Adrenal gland (tissue), 12 donors: ENCODE data around the gene CD300E. TPM values are rescaled to one million over a fixed set of nuclear protein-coding genes. Genes with fewer than 3 reads are reported as not detected.

Experiments used
- DNase-seq, 7 donors: peaks; one replicate each; pipeline ENCODE4 v3.0.0-alpha.2; 2019 to 2020
- H3K27ac ChIP-seq, 5 donors: fragments of 200-600 bp; sonication (generic) in 4 of 5; 1 replicate in 3 of 5; 2 replicates in 2 of 5; pipeline versions ENCODE4 v1.5.1 to v1.8.0; 2016 to 2020; ENCODE audit warnings: mild to moderate bottlenecking in 1 of 5
- H3K27me3 ChIP-seq: fragments of 200-600 bp; 2 replicates; pipeline ENCODE4 v1.8.0; 2021
- H3K36me3 ChIP-seq, 2 donors: fragments of 200-600 bp; replicated peaks in 1 of 2; 1 replicate in 1 of 2; 2 replicates in 1 of 2; pipeline versions ENCODE4 v1.5.1 to v1.8.0; 2018 to 2022
- H3K4me1 ChIP-seq, 2 donors: fragments of 200-600 bp; replicated peaks in 1 of 2; 1 replicate in 1 of 2; 2 replicates in 1 of 2; pipeline versions ENCODE4 v1.5.1 to v1.8.0; 2018 to 2021
- H3K4me3 ChIP-seq, 4 donors: fragments of 200-600 bp; sonication (generic) in 3 of 4; one replicate each; pipeline ENCODE4 v1.5.1; 2016 to 2018
- H3K9me3 ChIP-seq, 3 donors: fragments of 200-600 bp; sonication (generic) in 1 of 3; replicated peaks in 1 of 3; 1 replicate in 2 of 3; 2 replicates in 1 of 3; pipeline versions ENCODE4 v1.5.1 to v1.8.0; 2016 to 2021
- CTCF ChIP-seq, 6 experiments: fragments of 450-650 bp in 4 of 6; fragments of 200-600 bp in 2 of 6; sonication (generic) in 1 of 6; IDR thresholded peaks; 1 replicate in 5 of 6; 2 replicates in 1 of 6; pipeline versions ENCODE4 v1.5.1 to v1.8.0; 2016 to 2021; ENCODE audit warnings: antibody characterized with exemption in 6 of 6, mild to moderate bottlenecking in 2 of 6, moderate library complexity in 1 of 6
- POLR2A ChIP-seq, 2 donors: fragments of 450-650 bp; IDR thresholded peaks; one replicate each; pipeline ENCODE4 v1.6.1; 2017; ENCODE audit warnings: antibody characterized with exemption in 2 of 2, mild to moderate bottlenecking in 2 of 2, moderate library complexity in 1 of 2
- WGBS, 4 donors: extraction: QIAGEN DNeasy Blood & Tissue Kit in 2 of 4; methylation state at CpG; one replicate each; pipeline versions ENCODE4 v1.1.5 to v1.1.7; 2013 to 2017; 5-methylcytosine and 5-hydroxymethylcytosine counted together
- intact Hi-C, 2 donors: fragments of 100-400 bp; cut with DNase I; formaldehyde crosslinking; loops; one replicate each; pipeline versions ENCODE4 v1.14.1 to v1.15.0; 2022 to 2023
- polyA plus RNA-seq, 3 donors: library from polyadenylated mRNA; stranded (reverse); fragments of 200-250 nt in 2 of 3; fragments of 350-450 nt in 1 of 3; fragmentation: Illumina TruSeq in 1 of 3; extraction: RNeasy Lipid Tissue Mini Kit (QIAGEN cat#74804) in 1 of 3; gene quantifications; one replicate each; pipeline ENCODE4 v1.2.3, GENCODE V29; 2013 to 2014
- total RNA-seq, 9 donors: library from RNA; depleted of rRNA in 4 of 9; stranded (reverse); fragments of >200 nt in 4 of 9; fragments of 120-200 nt in 1 of 9; fragmentation: NEBNext Ultra II Directional in 1 of 9; extraction: Animal tissue kit (Norgen Biotek cat#: 25700) in 1 of 9; gene quantifications; one replicate each; pipeline versions ENCODE4 v1.1.0 to v1.2.4, GENCODE V29; 2013 to 2023
- donor health status: healthy with polysubstance abuse.
- donor health status: Bipolar disorder and iron deficiency.
- donor health status: DM: yes; HTN: yes; CAD: no.
- donor health status: DM: no; HTN: no; CAD: no.
- donor health status: DM: no; HTN: no; CAD: no.
- donor health status: DM: yes; HTN: yes; CAD: no.

The CD300E gene
- total and polyA plus RNA-seq, 12 donors, result 0.06 to 2.4 (median 0.57) TPM; not detected in 1

DNA sequence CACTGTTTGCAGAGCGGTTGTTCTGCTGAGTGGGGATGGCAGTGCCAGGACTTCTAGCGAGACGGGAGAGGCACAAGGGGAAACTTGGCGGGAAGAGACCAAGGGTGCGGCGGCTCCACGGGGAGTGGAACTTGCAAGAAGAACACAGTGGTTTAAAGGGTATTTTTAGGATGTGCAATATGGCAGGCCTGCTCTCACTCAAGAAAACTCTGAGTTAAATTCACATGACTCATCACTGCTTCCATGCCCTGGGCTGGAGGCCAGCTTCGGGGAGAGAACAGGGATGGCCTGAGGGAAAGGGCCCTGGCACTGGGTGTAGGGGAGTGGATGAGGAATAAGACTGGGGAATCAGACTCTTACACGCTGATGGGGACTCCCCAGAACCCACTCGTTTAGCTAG is 18.2 kb downstream of the CD300E start:
- intact Hi-C loops, result loop anchor here in 1 of 2 donors (10.0 kb wide), 1 partner anchor 231 kb away; no protein-coding TSS in a partner anchor
- 46 to 61% (median 50%) methylated on average over 10 of the region's 10 CpGs for WGBS, 4 donors
- TF ChIP-seq CTCF (IDR thresholded peaks at IDR 0.05) (no peak), POLR2A (IDR thresholded peaks at IDR 0.05) (no peak)
- peak; percentile 48 to 84 (median 77) for DNase-seq
- H3K36me3 ChIP-seq, result no peaks in the 10 kb centered on the region
- H3K27ac ChIP-seq, result no peak overlapping the region
- H3K4me1 ChIP-seq, result peaks cover 0 to 9% of the 10 kb centered on the region in 2 donors
- peaks cover 4% of the 10 kb centered on the region for H3K27me3 ChIP-seq
- no peak overlapping the region for H3K4me3 ChIP-seq
- H3K9me3 ChIP-seq, result no peaks in the 10 kb centered on the region

DNA sequence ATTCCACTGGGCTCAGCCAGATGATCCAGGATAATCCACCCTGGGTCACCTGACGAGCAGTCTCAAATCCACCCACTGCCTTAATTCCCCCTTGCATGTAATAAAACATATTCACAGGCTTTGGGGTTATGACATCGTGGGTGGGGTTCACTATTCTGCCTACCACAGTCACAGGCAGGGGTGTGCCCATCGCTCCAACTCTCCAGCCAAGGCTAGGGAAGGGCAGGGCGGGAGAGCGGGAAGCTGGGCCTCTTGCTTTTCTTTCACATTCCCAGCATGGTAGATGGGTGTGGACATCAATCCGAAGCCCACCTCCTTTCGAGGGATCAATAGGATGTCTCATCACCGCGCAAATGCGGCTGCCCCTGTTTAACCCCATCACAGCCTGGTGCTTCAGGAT is 18.8 kb downstream of the CD300E start:
- intact Hi-C loops, result loop anchor here in 1 of 2 donors (10.0 kb wide), 1 partner anchor 230 kb away; no protein-coding TSS in a partner anchor
- TF ChIP-seq POLR2A (IDR thresholded peaks at IDR 0.05) (no peak), CTCF (IDR thresholded peaks at IDR 0.05) (no peak)
- peaks cover 0 to 9% of the 10 kb centered on the region in 2 donors for H3K4me1 ChIP-seq
- WGBS, 4 donors, result 70 to 88% (median 79%) methylated on average over 10 of the region's 10 CpGs
- no peak for DNase-seq
- H3K27me3 ChIP-seq, result peaks cover 4% of the 10 kb centered on the region
- H3K9me3 ChIP-seq, result no peaks in the 10 kb centered on the region
- no peaks in the 10 kb centered on the region for H3K36me3 ChIP-seq
- H3K4me3 ChIP-seq, result no peak overlapping the region
- no peak overlapping the region for H3K27ac ChIP-seq

GRCh38 chr17:74604200-74604599 is 19.3 kb downstream of the CD300E start:
- TF ChIP-seq POLR2A (IDR thresholded peaks at IDR 0.05) (no peak), CTCF (IDR thresholded peaks at IDR 0.05) (no peak)
- Histone ChIP-seq H3K9me3 (no peaks in the 10 kb centered on the region), H3K4me3 (no peak overlapping the region), H3K36me3 (no peaks in the 10 kb centered on the region), H3K4me1 (peaks cover 0 to 9% of the 10 kb centered on the region in 2 donors), H3K27me3 (peaks cover 4% of the 10 kb centered on the region), H3K27ac (no peak overlapping the region)
- DNase-seq, result no peak
- intact Hi-C loops, result loop anchor here in 1 of 2 donors (10.0 kb wide), 1 partner anchor 229 kb away; no protein-coding TSS in a partner anchor
- WGBS, 4 donors, result 84 to 88% (median 86%) methylated on average over 6 of the region's 6 CpGs

DNA sequence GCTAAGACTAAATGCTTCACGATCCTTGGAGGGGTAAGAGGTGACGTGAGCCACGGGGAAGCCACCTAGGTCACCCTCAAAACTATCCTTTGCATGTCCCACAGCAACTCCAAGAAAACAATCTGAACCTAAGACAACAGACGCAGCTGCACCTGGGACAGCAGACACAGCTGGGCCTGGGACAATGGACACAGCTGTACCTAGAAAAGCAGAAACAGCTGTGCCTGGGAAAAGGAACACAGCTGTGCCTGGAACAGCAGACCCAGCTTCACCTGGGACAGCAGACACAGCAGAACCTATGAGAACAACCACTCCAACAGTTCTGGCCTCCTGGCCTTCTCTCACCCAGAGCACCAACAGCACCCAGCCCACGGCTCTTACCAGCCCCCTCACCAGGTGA is 19.8 kb downstream of the CD300E start:
- no peak for DNase-seq
- TF ChIP-seq POLR2A (IDR thresholded peaks at IDR 0.05) (no peak), CTCF (IDR thresholded peaks at IDR 0.05) (no peak)
- no peaks in the 10 kb centered on the region for H3K36me3 ChIP-seq
- H3K27ac ChIP-seq, result no peak overlapping the region
- H3K4me1 ChIP-seq, result peaks cover 0 to 9% of the 10 kb centered on the region in 2 donors
- no peaks in the 10 kb centered on the region for H3K9me3 ChIP-seq
- no peak overlapping the region for H3K4me3 ChIP-seq
- WGBS, 4 donors, result 70 to 87% (median 82%) methylated on average over 4 to 5 of the region's 5 CpGs
- intact Hi-C loops, result loop anchor here in 1 of 2 donors (10.0 kb wide), 1 partner anchor 229 kb away; no protein-coding TSS in a partner anchor
- H3K27me3 ChIP-seq, result peaks cover 4% of the 10 kb centered on the region
